ENCODE results near the gene HSPA1B. TPM values are rescaled to one million over a fixed set of nuclear protein-coding genes. Genes with fewer than 3 reads are reported as not detected.
A peak's percentile ranks its signal among the peaks of the same experiment; 100 is the strongest.
"Not testable (repeated sequence)": the region's sequence is repeated elsewhere in the genome, so short reads cannot be mapped to it uniquely, and the experiment has no call there.

The HSPA1B gene
- total RNA-seq, 1 experiment from 2014 or later: 85.1 TPM

DNA sequence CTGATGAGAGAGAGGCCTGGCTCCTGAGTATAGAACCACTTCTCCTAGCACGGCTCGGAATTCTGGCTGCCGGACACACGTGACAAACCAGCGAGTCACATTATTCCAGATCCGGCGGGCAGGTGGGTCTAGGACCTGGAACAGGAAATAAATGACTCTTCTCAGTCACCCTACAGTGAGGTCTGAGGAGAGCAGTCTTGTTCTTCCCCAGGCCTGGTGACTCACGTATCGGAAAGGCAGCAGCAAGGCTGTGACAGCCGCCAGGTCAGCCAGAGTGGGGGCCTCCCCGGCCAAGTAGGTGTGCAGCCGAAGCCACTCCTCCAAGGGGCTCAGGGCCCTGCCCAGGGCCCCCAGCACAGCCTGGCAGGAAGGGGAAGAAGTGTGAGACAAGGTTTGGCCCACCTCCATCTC is 34.8 kb upstream of the HSPA1B start:
- Histone ChIP-seq H3K4ac (ENCODE audit: low read depth, low read length) (no peak overlapping the region), H2AFZ (ENCODE audit: low read length) (no peak overlapping the region), H4K8ac (replicated peaks; ENCODE audit: insufficient read length, low read depth, low read length) (no peak overlapping the region), H3K18ac (ENCODE audit: insufficient read length, low read depth, low read length) (no peak overlapping the region), H3K23me2 (ENCODE audit: insufficient read length, low read depth, low read length, poor library complexity, severe bottlenecking) (peaks cover 3% of the 10 kb centered on the region), H3K27ac (ENCODE audit: insufficient read length, low read depth, low read length) (no peak overlapping the region), H3K4me2 (ENCODE audit: insufficient read depth, insufficient read length, low read length) (no peak overlapping the region), H3K14ac (ENCODE audit: insufficient read depth, low read length) (no peak overlapping the region), H3T11ph (ENCODE audit: low read length) (no peak overlapping the region), H2BK15ac (ENCODE audit: low read depth, low read length) (no peak overlapping the region), H2BK12ac (ENCODE audit: insufficient read length, low read depth, low read length) (no peak overlapping the region), H3K23ac (ENCODE audit: insufficient read length, low read depth, low read length) (no peak overlapping the region), H3K9ac (ENCODE audit: extremely low read depth, insufficient read length, low read length) (no peak overlapping the region), H4K20me1 (ENCODE audit: control insufficient read depth, insufficient read depth, insufficient read length) (peaks cover 3% of the 10 kb centered on the region), H4K91ac (ENCODE audit: insufficient read length, low read depth, low read length) (no peak overlapping the region), H4K5ac (ENCODE audit: insufficient read length, low read depth, low read length) (no peak overlapping the region), H3K79me2 (ENCODE audit: insufficient read depth, low read length) (peaks cover 2% of the 10 kb centered on the region; the same call in 1 of the 2 replicates), H3K27me3 (ENCODE audit: insufficient read depth, low read length) (no peaks in the 10 kb centered on the region), H2BK5ac (ENCODE audit: insufficient read length, low read length) (no peak overlapping the region), H3K79me1 (ENCODE audit: insufficient read depth, low read depth, low read length, poor library complexity, severe bottlenecking) (no peaks in the 10 kb centered on the region), H2AK5ac (ENCODE audit: insufficient read length, low read length) (no peak overlapping the region), H2BK20ac (ENCODE audit: low read depth, low read length, poor library complexity, severe bottlenecking) (no peak overlapping the region), H3K56ac (ENCODE audit: insufficient read length, low read depth, low read length) (no peak overlapping the region), H3K9me3 (ENCODE audit: control insufficient read depth, low read depth, low read length) (no peaks in the 10 kb centered on the region), H2BK120ac (ENCODE audit: low read depth, low read length, poor library complexity, severe bottlenecking) (no peak overlapping the region), H3K4me1 (ENCODE audit: insufficient read depth, low read length) (no peaks in the 10 kb centered on the region)
- H3K4me3 Mint-ChIP-seq: no peak overlapping the region; a peak in 1 of 5 replicates
- TF ChIP-seq, protein P1, sequence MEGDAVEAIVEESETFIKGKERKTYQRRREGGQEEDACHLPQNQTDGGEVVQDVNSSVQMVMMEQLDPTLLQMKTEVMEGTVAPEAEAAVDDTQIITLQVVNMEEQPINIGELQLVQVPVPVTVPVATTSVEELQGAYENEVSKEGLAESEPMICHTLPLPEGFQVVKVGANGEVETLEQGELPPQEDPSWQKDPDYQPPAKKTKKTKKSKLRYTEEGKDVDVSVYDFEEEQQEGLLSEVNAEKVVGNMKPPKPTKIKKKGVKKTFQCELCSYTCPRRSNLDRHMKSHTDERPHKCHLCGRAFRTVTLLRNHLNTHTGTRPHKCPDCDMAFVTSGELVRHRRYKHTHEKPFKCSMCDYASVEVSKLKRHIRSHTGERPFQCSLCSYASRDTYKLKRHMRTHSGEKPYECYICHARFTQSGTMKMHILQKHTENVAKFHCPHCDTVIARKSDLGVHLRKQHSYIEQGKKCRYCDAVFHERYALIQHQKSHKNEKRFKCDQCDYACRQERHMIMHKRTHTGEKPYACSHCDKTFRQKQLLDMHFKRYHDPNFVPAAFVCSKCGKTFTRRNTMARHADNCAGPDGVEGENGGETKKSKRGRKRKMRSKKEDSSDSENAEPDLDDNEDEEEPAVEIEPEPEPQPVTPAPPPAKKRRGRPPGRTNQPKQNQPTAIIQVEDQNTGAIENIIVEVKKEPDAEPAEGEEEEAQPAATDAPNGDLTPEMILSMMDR (conservative IDR thresholded peaks at IDR 0.05): no peak
- no CpG with 5 or more reads among the region's 12 CpGs for WGBS (ENCODE audit: extremely low coverage, insufficient read length, low lambda C conversion rate)
- H3K27ac Mint-ChIP-seq: peak overlapping the region in 1 of 3 experiments; percentile 59; a peak in 1 of 7 replicates
- H3K27me3 Mint-ChIP-seq (ENCODE audit: low read depth): no peaks in the 10 kb centered on the region
- H3K4me1 Mint-ChIP-seq: peaks cover 10% of the 10 kb centered on the region in 2 experiments
- no peaks in the 10 kb centered on the region for H3K9me3 Mint-ChIP-seq
- DNase-seq: no peak
- H3K36me3 Mint-ChIP-seq (ENCODE audit: insufficient read depth in 1 of 3, low read depth in 3 of 3): peaks cover 19 to 59% (median 46%) of the 10 kb centered on the region in 3 experiments

DNA sequence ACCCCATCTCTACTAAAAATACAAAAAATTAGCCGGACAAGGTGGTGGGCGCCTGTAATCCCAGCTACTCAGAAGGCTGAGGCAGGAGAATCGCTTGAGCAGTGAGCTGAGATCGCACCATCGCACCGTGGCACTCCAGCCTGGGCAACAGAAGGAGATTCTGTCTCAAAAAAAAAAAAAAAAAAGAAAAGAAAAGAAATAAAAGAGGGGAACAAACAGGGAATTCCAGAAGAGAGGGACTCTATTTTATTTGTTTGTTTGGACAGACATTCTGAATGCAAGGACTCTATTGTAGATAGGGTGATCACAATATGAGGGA is 33.7 kb upstream of the HSPA1B start:
- not testable (repeated sequence) for H3K27me3 Mint-ChIP-seq (ENCODE audit: low read depth); H2BK15ac ChIP-seq (ENCODE audit: low read depth, low read length); H2BK120ac ChIP-seq (ENCODE audit: low read depth, low read length, poor library complexity, severe bottlenecking); H3K4ac ChIP-seq (ENCODE audit: low read depth, low read length); H2AFZ ChIP-seq (ENCODE audit: low read length); H3T11ph ChIP-seq (ENCODE audit: low read length); H4K91ac ChIP-seq (ENCODE audit: insufficient read length, low read depth, low read length); H3K23ac ChIP-seq (ENCODE audit: insufficient read length, low read depth, low read length); H3K4me1 ChIP-seq (ENCODE audit: insufficient read depth, low read length); H3K79me1 ChIP-seq (ENCODE audit: insufficient read depth, low read depth, low read length, poor library complexity, severe bottlenecking); H3K56ac ChIP-seq (ENCODE audit: insufficient read length, low read depth, low read length); H3K27me3 ChIP-seq (ENCODE audit: insufficient read depth, low read length); H3K14ac ChIP-seq (ENCODE audit: insufficient read depth, low read length); H3K27ac Mint-ChIP-seq; H3K9me3 ChIP-seq (ENCODE audit: control insufficient read depth, low read depth, low read length); H4K20me1 ChIP-seq (ENCODE audit: control insufficient read depth, insufficient read depth, insufficient read length); H2BK12ac ChIP-seq (ENCODE audit: insufficient read length, low read depth, low read length); H3K23me2 ChIP-seq (ENCODE audit: insufficient read length, low read depth, low read length, poor library complexity, severe bottlenecking); H3K27ac ChIP-seq (ENCODE audit: insufficient read length, low read depth, low read length); H2AK5ac ChIP-seq (ENCODE audit: insufficient read length, low read length); H4K5ac ChIP-seq (ENCODE audit: insufficient read length, low read depth, low read length); DNase-seq; H3K79me2 ChIP-seq (ENCODE audit: insufficient read depth, low read length); H2BK5ac ChIP-seq (ENCODE audit: insufficient read length, low read length); H4K8ac ChIP-seq (replicated peaks; ENCODE audit: insufficient read length, low read depth, low read length); H3K9me3 Mint-ChIP-seq; H2BK20ac ChIP-seq (ENCODE audit: low read depth, low read length, poor library complexity, severe bottlenecking); H3K18ac ChIP-seq (ENCODE audit: insufficient read length, low read depth, low read length); H3K4me1 Mint-ChIP-seq
- no CpG with 5 or more reads among the region's 6 CpGs for WGBS (ENCODE audit: extremely low coverage, insufficient read length, low lambda C conversion rate)
- Mint-ChIP-seq H3K4me3 (peak overlapping the region; percentile 98), H3K36me3 (ENCODE audit: insufficient read depth in 1 of 3, low read depth in 3 of 3) (peaks cover 19 to 61% (median 53%) of the 10 kb centered on the region in 3 experiments)
- peak overlapping the region; percentile 77 for H3K4me2 ChIP-seq (ENCODE audit: insufficient read depth, insufficient read length, low read length)
- peak overlapping the region; percentile 26 for H3K9ac ChIP-seq (ENCODE audit: extremely low read depth, insufficient read length, low read length)

Measured in H9 (cell line).